Peyer's patch (tissue), 4 donors: ENCODE results near the gene B3GALT6. TPM values are rescaled to one million over a fixed set of nuclear protein-coding genes. Genes with fewer than 3 reads are reported as not detected.

ENCODE experiments used
- DNase-seq, 3 donors: peaks; one replicate each; pipeline ENCODE4 v3.0.0-alpha.2; 2017 to 2019
- H3K27ac ChIP-seq, 4 donors: fragments of 200-600 bp; sonication (generic); one replicate each; pipeline ENCODE4 v1.5.1; 2016 to 2019
- H3K27me3 ChIP-seq, 2 donors: fragments of 200-600 bp; sonication (generic); one replicate each; pipeline ENCODE4 v1.5.1; 2019
- H3K36me3 ChIP-seq, 3 donors: fragments of 200-600 bp; sonication (generic); one replicate each; pipeline ENCODE4 v1.5.1; 2016 to 2019
- H3K4me1 ChIP-seq, 4 donors: fragments of 200-600 bp; sonication (generic); one replicate each; pipeline ENCODE4 v1.5.1; 2016 to 2019
- H3K4me3 ChIP-seq, 4 donors: fragments of 200-600 bp; sonication (generic); 1 replicate in 3 of 4; 2 replicates in 1 of 4; pipeline ENCODE4 v1.5.1; 2016 to 2019; ENCODE audit warnings: mild to moderate bottlenecking in 1 of 4
- H3K9me3 ChIP-seq, 4 donors: fragments of 200-600 bp; sonication (generic); one replicate each; pipeline ENCODE4 v1.5.1; 2016 to 2019; ENCODE audit warnings: mild to moderate bottlenecking in 1 of 4
- CTCF ChIP-seq, 6 experiments: fragments of 450-650 bp in 4 of 6; fragments of 200-600 bp in 2 of 6; sonication (generic) in 1 of 6; IDR thresholded peaks; one replicate each; pipeline ENCODE4 v1.5.1; 2017 to 2019; ENCODE audit warnings: antibody characterized with exemption in 6 of 6, mild to moderate bottlenecking in 3 of 6, moderate library complexity in 1 of 6
- POLR2A ChIP-seq, 2 donors: fragments of 450-650 bp; IDR thresholded peaks; one replicate each; pipeline ENCODE4 v1.5.1; 2017; ENCODE audit warnings: antibody characterized with exemption in 2 of 2, mild to moderate bottlenecking in 2 of 2, moderate library complexity in 2 of 2
- total RNA-seq, 4 donors: library from RNA; depleted of rRNA; stranded (reverse); fragments of >200 nt; gene quantifications; one replicate each; pipeline ENCODE4 v1.1.0, GENCODE V29; 2016

Gene B3GALT6
- total RNA-seq, 4 donors from 2014 or later: 9.1 to 13.4 (median 10.6) TPM

GRCh38 chr1:1239227-1239613 lies 7.2 kb downstream of the B3GALT6 start:
- Histone ChIP-seq H3K36me3 (no peaks in the 10 kb centered on the region), H3K27ac (no peak overlapping the region), H3K9me3 (no peaks in the 10 kb centered on the region), H3K4me3 (no peak overlapping the region), H3K4me1 (peaks cover 0 to 22% (median 4%) of the 10 kb centered on the region in 4 donors), H3K27me3 (peaks cover 0 to 14% of the 10 kb centered on the region in 2 donors)
- DNase-seq: no peak
- TF ChIP-seq CTCF (IDR thresholded peaks at IDR 0.05) (no peak), POLR2A (IDR thresholded peaks at IDR 0.05) (no peak)

- peaks cover 0 to 22% (median 4%) of the 10 kb centered on the region in 4 donors for H3K4me1 ChIP-seq
- no peak for TF ChIP-seq CTCF (IDR thresholded peaks at IDR 0.05)
- TF ChIP-seq POLR2A (IDR thresholded peaks at IDR 0.05): no peak
- no peaks in the 10 kb centered on the region for H3K36me3 ChIP-seq
- no peak overlapping the region for H3K4me3 ChIP-seq
- no peak for DNase-seq
- H3K27ac ChIP-seq: no peak overlapping the region
- H3K9me3 ChIP-seq: no peaks in the 10 kb centered on the region
- peaks cover 0 to 14% of the 10 kb centered on the region in 2 donors for H3K27me3 ChIP-seq
Observed at GRCh38 chr1:1239614-1240347, 7.7 kb downstream of the B3GALT6 start.

- peaks cover 0 to 22% (median 4%) of the 10 kb centered on the region in 4 donors for H3K4me1 ChIP-seq
- H3K9me3 ChIP-seq: no peaks in the 10 kb centered on the region
- DNase-seq: no peak
- TF ChIP-seq CTCF (IDR thresholded peaks at IDR 0.05): no peak
- TF ChIP-seq POLR2A (IDR thresholded peaks at IDR 0.05): no peak
- no peaks in the 10 kb centered on the region for H3K36me3 ChIP-seq
- no peak overlapping the region for H3K27ac ChIP-seq
- peaks cover 0 to 15% of the 10 kb centered on the region in 2 donors for H3K27me3 ChIP-seq
- H3K4me3 ChIP-seq: no peak overlapping the region
Observed at GRCh38 chr1:1240348-1240732, 8.3 kb downstream of the B3GALT6 start.

DNA sequence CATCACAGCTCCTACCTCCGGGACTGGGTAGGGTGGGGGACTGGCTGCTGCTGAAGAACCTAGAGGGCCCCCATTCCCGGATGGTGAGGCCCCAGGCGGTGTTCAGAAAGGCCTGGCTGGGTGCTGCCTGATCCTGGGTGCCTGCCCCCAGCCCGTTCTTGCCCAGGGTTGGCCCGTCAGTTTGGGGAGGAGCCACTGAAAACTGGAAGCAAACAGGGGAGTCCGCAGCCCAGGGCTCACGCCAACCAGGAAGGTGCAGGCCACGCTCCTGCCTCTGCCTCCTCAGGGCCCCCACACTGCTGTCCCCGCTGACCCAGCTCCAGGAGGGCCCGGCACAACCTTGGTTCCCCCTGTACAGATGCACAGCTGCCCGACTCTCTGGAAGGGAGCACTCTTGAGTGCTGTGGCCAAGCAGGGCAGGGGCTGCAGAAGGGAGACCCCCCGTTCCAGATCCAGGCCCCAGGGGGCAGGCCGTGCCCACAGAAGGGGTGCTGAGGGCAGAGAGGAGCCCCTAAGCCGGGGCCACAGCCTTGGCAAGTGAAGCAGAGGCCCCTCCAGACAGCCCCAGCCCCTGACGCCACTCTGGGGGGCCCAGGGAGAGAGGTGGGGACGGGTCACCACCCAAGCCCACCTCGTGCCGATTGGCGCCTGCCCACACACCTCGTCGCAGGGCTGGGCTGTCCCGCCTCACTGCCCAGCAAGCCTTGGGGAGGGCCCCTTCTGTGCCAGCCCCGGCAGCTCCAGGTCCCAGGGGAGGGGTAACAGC lies 9.0 kb downstream of the B3GALT6 start:
- Histone ChIP-seq H3K4me1 (peaks cover 0 to 22% (median 4%) of the 10 kb centered on the region in 4 donors), H3K27me3 (peaks cover 0 to 22% of the 10 kb centered on the region in 2 donors)

More for the DNA sequence above, 9.0 kb downstream of the B3GALT6 start:
- H3K9me3 ChIP-seq: no peaks in the 10 kb centered on the region
- H3K27ac ChIP-seq: no peak overlapping the region
- no peaks in the 10 kb centered on the region for H3K36me3 ChIP-seq
- no peak overlapping the region for H3K4me3 ChIP-seq
- no peak for DNase-seq
- TF ChIP-seq CTCF (IDR thresholded peaks at IDR 0.05) (no peak), POLR2A (IDR thresholded peaks at IDR 0.05) (no peak)
